Measurements from ENCODE around the gene UNC93A.

UNC93A gene

GRCh38 chr6:167350731-167351655 is 59.9 kb downstream of the UNC93A start:
- peak; percentile 96 for ATAC-seq
- TF ChIP-seq ZC3H10 (CRISPR knock-in tag; IDR thresholded peaks at IDR 0.05) = no peak
- TF ChIP-seq CREB5 (CRISPR knock-in tag; IDR thresholded peaks at IDR 0.05; ENCODE audit: low read depth) = no peak
- no peak for TF ChIP-seq RARB (CRISPR knock-in tag; IDR thresholded peaks at IDR 0.05)
- TF ChIP-seq ZNF8 (CRISPR knock-in tag; IDR thresholded peaks at IDR 0.05) = no peak
- TF ChIP-seq ESRRG (CRISPR knock-in tag; IDR thresholded peaks at IDR 0.05) = no peak
- TF ChIP-seq ZFP3 (CRISPR knock-in tag; IDR thresholded peaks at IDR 0.05) = no peak
- no peak; the same call in 1 of the 2 replicates for TF ChIP-seq TSHZ2 (CRISPR knock-in tag; IDR thresholded peaks at IDR 0.05)
- TF ChIP-seq CSDC2 (CRISPR knock-in tag; IDR thresholded peaks at IDR 0.05) = no peak
- no peak for TF ChIP-seq ARNTL (CRISPR knock-in tag; IDR thresholded peaks at IDR 0.05; ENCODE audit: borderline replicate concordance, low read depth)
- TF ChIP-seq, protein P1, sequence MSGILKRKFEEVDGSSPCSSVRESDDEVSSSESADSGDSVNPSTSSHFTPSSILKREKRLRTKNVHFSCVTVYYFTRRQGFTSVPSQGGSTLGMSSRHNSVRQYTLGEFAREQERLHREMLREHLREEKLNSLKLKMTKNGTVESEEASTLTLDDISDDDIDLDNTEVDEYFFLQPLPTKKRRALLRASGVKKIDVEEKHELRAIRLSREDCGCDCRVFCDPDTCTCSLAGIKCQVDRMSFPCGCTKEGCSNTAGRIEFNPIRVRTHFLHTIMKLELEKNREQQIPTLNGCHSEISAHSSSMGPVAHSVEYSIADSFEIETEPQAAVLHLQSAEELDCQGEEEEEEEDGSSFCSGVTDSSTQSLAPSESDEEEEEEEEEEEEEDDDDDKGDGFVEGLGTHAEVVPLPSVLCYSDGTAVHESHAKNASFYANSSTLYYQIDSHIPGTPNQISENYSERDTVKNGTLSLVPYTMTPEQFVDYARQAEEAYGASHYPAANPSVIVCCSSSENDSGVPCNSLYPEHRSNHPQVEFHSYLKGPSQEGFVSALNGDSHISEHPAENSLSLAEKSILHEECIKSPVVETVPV (CRISPR knock-in tag; IDR thresholded peaks at IDR 0.05) = no peak
- no peak for TF ChIP-seq TOX (CRISPR knock-in tag; IDR thresholded peaks at IDR 0.05; ENCODE audit: borderline replicate concordance)
- no peak for TF ChIP-seq ZNF565 (CRISPR knock-in tag; conservative IDR thresholded peaks at IDR 0.05; ENCODE audit: low read depth)
- no peak for TF ChIP-seq ZNF70 (CRISPR knock-in tag; IDR thresholded peaks at IDR 0.05)
- TF ChIP-seq SNAI2 (CRISPR knock-in tag; IDR thresholded peaks at IDR 0.05) = no peak
- TF ChIP-seq ISL1 (CRISPR knock-in tag; IDR thresholded peaks at IDR 0.05) = no peak
- no peak for TF ChIP-seq TCF4 (CRISPR knock-in tag; IDR thresholded peaks at IDR 0.05; ENCODE audit: borderline replicate concordance)
- no peak for TF ChIP-seq OSR1 (CRISPR knock-in tag; IDR thresholded peaks at IDR 0.05)
- TF ChIP-seq GLIS3 (CRISPR knock-in tag; IDR thresholded peaks at IDR 0.05) = no peak
- no peak for TF ChIP-seq ZFP30 (CRISPR knock-in tag; IDR thresholded peaks at IDR 0.05)
- TF ChIP-seq, protein P2, sequence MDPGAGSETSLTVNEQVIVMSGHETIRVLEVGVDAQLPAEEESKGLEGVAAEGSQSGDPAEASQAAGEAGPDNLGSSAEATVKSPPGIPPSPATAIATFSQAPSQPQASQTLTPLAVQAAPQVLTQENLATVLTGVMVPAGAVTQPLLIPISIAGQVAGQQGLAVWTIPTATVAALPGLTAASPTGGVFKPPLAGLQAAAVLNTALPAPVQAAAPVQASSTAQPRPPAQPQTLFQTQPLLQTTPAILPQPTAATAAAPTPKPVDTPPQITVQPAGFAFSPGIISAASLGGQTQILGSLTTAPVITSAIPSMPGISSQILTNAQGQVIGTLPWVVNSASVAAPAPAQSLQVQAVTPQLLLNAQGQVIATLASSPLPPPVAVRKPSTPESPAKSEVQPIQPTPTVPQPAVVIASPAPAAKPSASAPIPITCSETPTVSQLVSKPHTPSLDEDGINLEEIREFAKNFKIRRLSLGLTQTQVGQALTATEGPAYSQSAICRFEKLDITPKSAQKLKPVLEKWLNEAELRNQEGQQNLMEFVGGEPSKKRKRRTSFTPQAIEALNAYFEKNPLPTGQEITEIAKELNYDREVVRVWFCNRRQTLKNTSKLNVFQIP (CRISPR knock-in tag; IDR thresholded peaks at IDR 0.05; ENCODE audit: borderline replicate concordance, low read depth) = no peak

GRCh38 chr6:167351656-167352345 is 60.7 kb downstream of the UNC93A start:
- no peak for TF ChIP-seq CREB5 (CRISPR knock-in tag; IDR thresholded peaks at IDR 0.05; ENCODE audit: low read depth)
- no peak for TF ChIP-seq ARNTL (CRISPR knock-in tag; IDR thresholded peaks at IDR 0.05; ENCODE audit: borderline replicate concordance, low read depth)
- no peak for TF ChIP-seq ZC3H10 (CRISPR knock-in tag; IDR thresholded peaks at IDR 0.05)
- TF ChIP-seq ZNF70 (CRISPR knock-in tag; IDR thresholded peaks at IDR 0.05) = no peak
- TF ChIP-seq PPARA (CRISPR knock-in tag; IDR thresholded peaks at IDR 0.05; ENCODE audit: borderline replicate concordance) = no peak
- TF ChIP-seq ZFP3 (CRISPR knock-in tag; IDR thresholded peaks at IDR 0.05) = no peak
- TF ChIP-seq TCF4 (CRISPR knock-in tag; IDR thresholded peaks at IDR 0.05; ENCODE audit: borderline replicate concordance) = no peak
- no peak for TF ChIP-seq CSDC2 (CRISPR knock-in tag; IDR thresholded peaks at IDR 0.05)
- TF ChIP-seq OSR1 (CRISPR knock-in tag; IDR thresholded peaks at IDR 0.05) = no peak
- TF ChIP-seq TOX (CRISPR knock-in tag; IDR thresholded peaks at IDR 0.05; ENCODE audit: borderline replicate concordance) = no peak
- no peak for TF ChIP-seq SNAI2 (CRISPR knock-in tag; IDR thresholded peaks at IDR 0.05)
- TF ChIP-seq ZNF565 (CRISPR knock-in tag; conservative IDR thresholded peaks at IDR 0.05; ENCODE audit: low read depth) = no peak
- TF ChIP-seq, protein P2 (CRISPR knock-in tag; IDR thresholded peaks at IDR 0.05; ENCODE audit: borderline replicate concordance, low read depth) = no peak
- TF ChIP-seq ISL1 (CRISPR knock-in tag; IDR thresholded peaks at IDR 0.05) = no peak
- no peak for TF ChIP-seq ZNF8 (CRISPR knock-in tag; IDR thresholded peaks at IDR 0.05)
- TF ChIP-seq BACH2 (CRISPR knock-in tag; IDR thresholded peaks at IDR 0.05; ENCODE audit: borderline replicate concordance) = no peak
- TF ChIP-seq ZFP30 (CRISPR knock-in tag; IDR thresholded peaks at IDR 0.05) = no peak
- no peak for TF ChIP-seq RARB (CRISPR knock-in tag; IDR thresholded peaks at IDR 0.05)
- no peak for TF ChIP-seq GLIS3 (CRISPR knock-in tag; IDR thresholded peaks at IDR 0.05)
- ATAC-seq = no peak

Data from SK-N-SH treated with all-trans-retinoic acid at 6 μM for 48 hours (cell line).